ENCODE results near the gene PHF20. TPM values are rescaled to one million over a fixed set of nuclear protein-coding genes. Genes with fewer than 3 reads are reported as not detected.
"Not testable (repeated sequence)": the region's sequence is repeated elsewhere in the genome, so short reads cannot be mapped to it uniquely, and the experiment has no call there.

PHF20 gene
- total RNA-seq, 1 donor = 30.9 TPM

- TF ChIP-seq CTCF (IDR thresholded peaks at IDR 0.05; ENCODE audit: insufficient read depth, low read length) = peak; percentile 58
- peak; percentile 100 for DNase-seq (ENCODE audit: low read depth)
These were observed 29.7 kb upstream of the PHF20 start, which contains the start of gene RBM39 for GRCh38 chr20:35741892-35742740. RBM39 (minus strand) TSS chr20:35742260; CDS start chr20:35740874, 1,386 bp downstream.

GRCh38 chr20:35742741-35743523, 28.9 kb upstream of the PHF20 start:
- H3K4me3 ChIP-seq (ENCODE audit: low read depth, low read length) = peak overlapping the region; percentile 66
- no peak for DNase-seq (ENCODE audit: low read depth)
- no peak for TF ChIP-seq CTCF (IDR thresholded peaks at IDR 0.05; ENCODE audit: insufficient read depth, low read length)

More at GRCh38 chr20:35741892-35742740, 29.7 kb upstream of the PHF20 start, which contains the start of gene RBM39:
- H3K4me3 ChIP-seq (ENCODE audit: low read depth, low read length) = peak within 1 kb of the TSS; percentile 89

- H3K4me3 ChIP-seq (ENCODE audit: low read depth, low read length) = no peak overlapping the region
- DNase-seq (ENCODE audit: low read depth) = no peak
- TF ChIP-seq CTCF (IDR thresholded peaks at IDR 0.05; ENCODE audit: insufficient read depth, low read length) = no peak
These were observed 27.9 kb upstream of the PHF20 start for GRCh38 chr20:35743693-35744491.

- not testable (repeated sequence) for DNase-seq (ENCODE audit: low read depth); H3K4me3 ChIP-seq (ENCODE audit: low read depth, low read length)
These were observed 27.3 kb upstream of the PHF20 start for GRCh38 chr20:35744492-35744841.

- TF ChIP-seq CTCF (IDR thresholded peaks at IDR 0.05; ENCODE audit: insufficient read depth, low read length) = no peak
- H3K4me3 ChIP-seq (ENCODE audit: low read depth, low read length) = no peak overlapping the region
- no peak for DNase-seq (ENCODE audit: low read depth)
These were observed 21.2 kb upstream of the PHF20 start for GRCh38 chr20:35750611-35751010.

- DNase-seq (ENCODE audit: low read depth) = no peak
- H3K4me3 ChIP-seq (ENCODE audit: low read depth, low read length) = no peak overlapping the region
- TF ChIP-seq CTCF (IDR thresholded peaks at IDR 0.05; ENCODE audit: insufficient read depth, low read length) = no peak
These were observed 15.4 kb upstream of the PHF20 start for GRCh38 chr20:35756404-35756803.
